GM12878 (cell line): ENCODE measurements around the gene CCDC102B. TPM values are rescaled to one million over a fixed set of nuclear protein-coding genes. Genes with fewer than 3 reads are reported as not detected.

Source experiments
- ATAC-seq: fragments of 200-7000 bp; cut with Tn5 transposase; 3 replicates; pipeline ENCODE4 v1.9.1; 2020; ENCODE audit warnings: mild to moderate bottlenecking, moderate library complexity
- Bru-seq: library from RNA; stranded (reverse); fragments of 400-500 nt; gene quantifications from one replicate; lab custom pipeline; 2021; lab: Mats Ljungman, UMichigan
- BruChase-seq, 2 experiments: library from RNA; stranded (reverse); fragments of 400-500 nt; gene quantifications; one replicate each; lab custom pipeline; 2021; lab: Mats Ljungman, UMichigan
- BruUV-seq: library from RNA; stranded (reverse); fragments of 400-500 nt; replicated peaks from 2 replicates; lab custom pipeline; 2021; lab: Mats Ljungman, UMichigan
- CTCF ChIA-PET: fragments of 300-600 bp; sonication (Branson Sonifier 250); formaldehyde crosslinking; extraction: SDS; loops from one replicate; lab custom pipeline; 2021; ENCODE audit warnings: inconsistent platforms; lab: Yijun Ruan, JAX
- POLR2A ChIA-PET: fragments of 350-600 bp; formaldehyde crosslinking; extraction: SDS; loops from one replicate; lab custom pipeline; 2021; ENCODE audit warnings: inconsistent platforms; lab: Charles Lee
- RAD21 ChIA-PET: fragments of 300-600 bp; sonication (Branson Sonifier 250); formaldehyde crosslinking; loops from one replicate; lab custom pipeline; 2023; ENCODE audit warnings: antibody characterized with exemption; ENCODE audit not compliant: unreplicated experiment; lab: Charles Lee
- SMC1A ChIA-PET: fragments of 300-600 bp; sonication (Branson Sonifier 250); formaldehyde crosslinking; loops from one replicate; lab custom pipeline; 2023; ENCODE audit not compliant: unreplicated experiment, uncharacterized antibody; lab: Charles Lee
- DNase-seq: peaks from one replicate; pipeline ENCODE4 v3.0.0-alpha.2; 2011; ENCODE audit warnings: low read depth, low spot score
- FAIRE-seq: peaks from 3 replicates; lab custom pipeline; 2011; peaks lifted over from hg19 to GRCh38; lab: Jason Lieb, UNC
- H2AFZ ChIP-seq: 2 replicates; pipeline ENCODE4 v1.6.0; 2011; ENCODE audit warnings: low read depth, low read length, control low read depth; ENCODE audit not compliant: control insufficient read depth
- H3K27ac ChIP-seq: 2 replicates; pipeline ENCODE4 v1.5.1; 2011; ENCODE audit warnings: control low read depth; ENCODE audit not compliant: control insufficient read depth, insufficient read depth
- H3K27me3 ChIP-seq, 2 experiments: replicated peaks in 1 of 2; 2 replicates each; pipeline versions ENCODE4 v1.6.0 to v1.6.1; 2011; ENCODE audit warnings: low read length in 1 of 2; ENCODE audit not compliant: control insufficient read depth in 2 of 2, insufficient read depth in 2 of 2
- H3K36me3 ChIP-seq, 2 experiments: 2 replicates each; pipeline ENCODE4 v1.5.1; 2011; ENCODE audit warnings: low read length in 1 of 2; ENCODE audit not compliant: control insufficient read depth in 2 of 2, insufficient read depth in 2 of 2
- H3K4me1 ChIP-seq: 2 replicates; pipeline ENCODE4 v1.6.1; 2011; ENCODE audit warnings: mild to moderate bottlenecking, low read length, moderate library complexity, mixed read lengths; ENCODE audit not compliant: control insufficient read depth, insufficient read depth
- H3K4me2 ChIP-seq: 2 replicates; pipeline ENCODE4 v1.6.0; 2011; ENCODE audit warnings: control low read depth; ENCODE audit not compliant: control insufficient read depth, insufficient read depth
- H3K4me3 ChIP-seq: fragments of 200-600 bp; sonication (generic); 2 replicates; pipeline ENCODE4 v1.5.1; 2016
- H3K79me2 ChIP-seq: 2 replicates; pipeline ENCODE4 v1.6.0; 2011; ENCODE audit warnings: low read length; ENCODE audit not compliant: control insufficient read depth, insufficient read depth
- H3K9ac ChIP-seq: 2 replicates; pipeline ENCODE4 v1.8.0; 2011; ENCODE audit warnings: low read length, control low read depth, mixed read lengths; ENCODE audit not compliant: control insufficient read depth, insufficient read depth
- H3K9me3 ChIP-seq: replicated peaks from 3 replicates; pipeline ENCODE4 v1.5.1; 2011; ENCODE audit warnings: mild to moderate bottlenecking, low read length; ENCODE audit not compliant: control insufficient read depth, insufficient read depth
- H4K20me1 ChIP-seq: 2 replicates; pipeline ENCODE4 v1.6.0; 2011; ENCODE audit not compliant: control insufficient read depth, insufficient read depth
- DPF2 ChIP-seq: fragments of 450-650 bp; IDR thresholded peaks from 2 replicates; pipeline ENCODE4 v1.6.1; 2017; ENCODE audit warnings: mild to moderate bottlenecking
- JUNB ChIP-seq: IDR thresholded peaks from 2 replicates; pipeline ENCODE4 v1.6.1; 2016; ENCODE audit warnings: antibody characterized with exemption, mild to moderate bottlenecking
- KDM1A ChIP-seq: fragments of 200-600 bp; sonication (generic); IDR thresholded peaks from 2 replicates; pipeline ENCODE4 v1.6.1; 2016; ENCODE audit warnings: borderline replicate concordance
- LARP7 ChIP-seq: fragments of 450-650 bp; IDR thresholded peaks from 2 replicates; pipeline ENCODE4 v1.6.1; 2017; ENCODE audit warnings: mild to moderate bottlenecking
- MYB ChIP-seq: fragments of 150-350 bp; IDR thresholded peaks from 2 replicates; pipeline ENCODE4 v1.6.1; 2014; ENCODE audit warnings: mild to moderate bottlenecking, low read depth, low read length, borderline replicate concordance
- NBN ChIP-seq: fragments of 450-650 bp; IDR thresholded peaks from 2 replicates; pipeline ENCODE4 v1.6.1; 2016
- SMARCA5 ChIP-seq: fragments of 450-650 bp; IDR thresholded peaks from 2 replicates; pipeline ENCODE4 v1.6.1; 2017; ENCODE audit warnings: mild to moderate bottlenecking
- SREBF2 ChIP-seq: IDR thresholded peaks from 2 replicates; pipeline ENCODE4 v1.6.1; 2012; ENCODE audit warnings: mild to moderate bottlenecking, low read length
- ZNF274 ChIP-seq: IDR thresholded peaks from one replicate; pipeline ENCODE4 v1.8.0; 2011; ENCODE audit not compliant: insufficient read length, insufficient read depth
- ZNF384 ChIP-seq: IDR thresholded peaks from 2 replicates; pipeline ENCODE4 v1.6.1; 2012; ENCODE audit warnings: low read depth, mild to moderate bottlenecking, low read length, improper control_type of control experiment, borderline replicate concordance
- ZSCAN29 ChIP-seq: fragments of 450-650 bp; IDR thresholded peaks from 2 replicates; pipeline ENCODE4 v1.6.1; 2017; ENCODE audit warnings: mild to moderate bottlenecking, moderate library complexity
- WGBS: methylation state at CpG from one replicate; pipeline ENCODE4 v1.1.6; 2016; ENCODE audit warnings: low lambda C conversion rate; ENCODE audit not compliant: insufficient replicate concordance, insufficient coverage; ENCODE audit errors: missing lambda C conversion rate; 5-methylcytosine and 5-hydroxymethylcytosine counted together
- in situ Hi-C: fragments of 300-500 bp; cut with MboI; formaldehyde crosslinking; loops from 9 replicates; pipeline ENCODE4 v1.14.3; 2018; ENCODE audit warnings: mixed read lengths
- intact Hi-C: fragments of 100-400 bp; cut with micrococcal nuclease; formaldehyde crosslinking; loops from one replicate; pipeline ENCODE4 v1.14.2; 2022; ENCODE audit not compliant: unreplicated experiment
- long read RNA-seq, 2 experiments: library from polyadenylated mRNA; unstranded; transcript quantifications; one replicate each; pipeline ENCODE4 v2.0.0, GENCODE V29; 2019 to 2020
- polyA minus RNA-seq, 3 experiments: library from RNA; depleted of rRNA, polyadenylated mRNA; stranded (reverse); fragments of >200 nt; gene quantifications; 2 replicates each; pipeline ENCODE4 v1.2.3, GENCODE V29; 2011
- polyA plus RNA-seq, 11 experiments: library from polyadenylated mRNA; depleted of rRNA in 4 of 11; unstranded in 6 of 11; stranded (reverse) in 5 of 11; fragments of >200 nt; fragmentation: Nextera tagmentation in 4 of 11; fragmentation: Illumina TruSeq in 1 of 11; extraction: Ambion mirVana in 4 of 11; extraction: Trizol in 1 of 11; gene quantifications; 1 replicate in 1 of 11; 2 replicates in 10 of 11; pipeline versions ENCODE4 v1.2.1 to v1.2.3, GENCODE V29; 2011 to 2016; ENCODE audit warnings: inconsistent platforms in 2 of 11, missing spikeins in 2 of 11, low read depth in 1 of 11
- total RNA-seq, 4 experiments: library from RNA; depleted of rRNA in 3 of 4; stranded (reverse); fragments of >200 nt in 3 of 4; fragmentation: Illumina TruSeq in 1 of 4; extraction: Trizol in 1 of 4; gene quantifications; 2 replicates each; pipeline versions ENCODE4 v1.2.1 to v1.2.3, GENCODE V29; 2013 to 2021
- TF ChIP-seq, protein P1 (sequence below): fragments of 450-650 bp; IDR thresholded peaks from 2 replicates; pipeline ENCODE4 v1.6.1; 2017; ENCODE audit warnings: low read depth, mild to moderate bottlenecking, moderate library complexity
- TF ChIP-seq, protein P2 (sequence below): fragments of 450-650 bp; conservative IDR thresholded peaks from 2 replicates; pipeline ENCODE4 v1.6.1; 2017; ENCODE audit warnings: mild to moderate bottlenecking, moderate library complexity
- TF ChIP-seq, protein P3 (sequence below), 3 experiments: IDR thresholded peaks in 2 of 3; conservative IDR thresholded peaks in 1 of 3; 2 replicates each; pipeline ENCODE4 v1.5.1; 2011; ENCODE audit warnings: low read depth in 3 of 3, low read length in 3 of 3, mild to moderate bottlenecking in 3 of 3, control low read depth in 2 of 3, moderate library complexity in 2 of 3, inconsistent platforms in 1 of 3, mixed read lengths in 1 of 3; ENCODE audit not compliant: control insufficient read depth in 2 of 3, insufficient read depth in 1 of 3; ENCODE audit errors: extremely low read depth in 1 of 3

The CCDC102B gene
- total RNA-seq (2013; cell fraction: nucleolus; rRNA removed): 41.3 and 48.6 TPM in 2 replicates
- total RNA-seq (2014; rRNA removed) (3.4 and 4.7 TPM in 2 replicates), total RNA-seq (2014; rRNA removed; fragmentation: Illumina TruSeq; extraction: Trizol) (3.5 and 3.7 TPM in 2 replicates), total RNA-seq (2021) (2.7 and 2.8 TPM in 2 replicates), polyA plus RNA-seq (2011; rRNA removed) (4.6 and 7.3 TPM in 2 replicates), polyA plus RNA-seq (2014; fragmentation: Illumina TruSeq; extraction: Trizol) (3.2 and 6.4 TPM in 2 replicates), polyA plus RNA-seq (2014; fragmentation: Nextera tagmentation; extraction: Ambion mirVana) (1 to 10 TPM; 3.5 to 3.6 TPM), polyA plus RNA-seq (2014; rRNA removed) (2.7 and 3.9 TPM in 2 replicates), polyA plus RNA-seq (2016; fragmentation: Nextera tagmentation; extraction: Ambion mirVana) (1 to 10 TPM; 2.9 to 3.1 TPM), polyA minus RNA-seq (2011; rRNA and poly(A)+ RNA removed) (8.8 and 9.1 TPM in 2 replicates), Bru-seq, nascent RNA (percentile 36 among the genes with signal in this experiment), BruChase-seq, experiment 1, labeled RNA remaining after a 6-hour chase (percentile 29 among the genes with signal in this experiment), BruChase-seq, experiment 2, labeled RNA remaining after a 2-hour chase (percentile 35 among the genes with signal in this experiment)
- polyA plus RNA-seq (2011; ENCODE audit: low read depth): 2.5 TPM
- 2.0 and 2.5 TPM in 2 replicates for polyA plus RNA-seq (2011; cell fraction: cytosol; rRNA removed)
- polyA plus RNA-seq (2011; cell fraction: nucleus; rRNA removed): 3.5 and 4.2 TPM in 2 replicates
- polyA plus RNA-seq (2012): 2.9 and 3.4 TPM in 2 replicates
- 0.94 and 2.6 TPM in 2 replicates for polyA minus RNA-seq (2011; cell fraction: cytosol; rRNA and poly(A)+ RNA removed)
- 10.2 and 18.6 TPM in 2 replicates for polyA minus RNA-seq (2011; cell fraction: nucleus; rRNA and poly(A)+ RNA removed)
- long read RNA-seq, experiment 1, partial matches to known transcripts: 0 of 1 reads
- long read RNA-seq, experiment 1, other reads (novel, unspliced or antisense): 1 of 1 reads
- long read RNA-seq, experiment 2, partial matches to known transcripts: 0 of 12 reads
- long read RNA-seq, experiment 2, other reads (novel, unspliced or antisense): 9 of 12 reads

DNA sequence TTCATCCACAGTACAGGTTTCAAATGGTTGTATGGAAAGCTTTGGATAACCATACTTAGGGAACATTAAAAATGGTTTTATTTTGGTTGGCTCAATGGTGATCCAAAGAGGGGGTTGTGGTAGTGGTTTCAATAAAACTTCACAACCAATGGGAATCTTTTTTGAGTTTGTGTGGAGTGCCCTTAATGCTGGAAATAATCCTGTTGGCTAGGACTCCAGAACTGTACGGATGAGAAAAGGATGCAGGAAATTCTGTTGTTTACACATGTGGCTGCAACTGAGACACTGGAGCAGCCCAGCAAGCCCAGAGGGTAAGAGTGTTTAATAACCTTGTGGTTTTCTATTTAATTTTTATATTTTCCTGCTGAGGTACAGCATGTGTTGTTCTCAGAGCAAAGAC lies at the start of gene CCDC102B:
CCDC102B (plus strand) TSS at position 210 of the 400 bp plus-strand sequence. CDS start 38,684 bp downstream, outside the sequence.
- Histone ChIP-seq H3K4me1 (no peaks in the 10 kb centered on the region), H3K9ac (no peak within 1 kb of the TSS), H2AFZ (no peak within 1 kb of the TSS), H4K20me1 (no peaks in the 10 kb centered on the region), H3K4me3 (no peak within 1 kb of the TSS), H3K9me3 (no peaks in the 10 kb centered on the region), H3K4me2 (no peak within 1 kb of the TSS), H3K79me2 (no peaks in the 10 kb centered on the region), H3K36me3 (no peaks in the 10 kb centered on the region), H3K27me3 (no peaks in the 10 kb centered on the region), H3K27ac (no peak within 1 kb of the TSS)
- WGBS: 0% methylated on average over 1 of the region's 1 CpG
- FAIRE-seq (no peak), ATAC-seq (no peak), DNase-seq (no peak)
- RAD21 ChIA-PET: no interaction called here
- SMC1A ChIA-PET: no interaction called here
- in situ Hi-C loops: no loop called here
- POLR2A ChIA-PET: interaction anchor here (0.7 kb wide), 1 partner anchor 1159 kb away, joined by 5 read pairs; no protein-coding TSS in a partner anchor
- intact Hi-C loops: no loop called here
- CTCF ChIA-PET: no interaction called here
- BruUV-seq: no TSS peak
- TF ChIP-seq JUNB: no peak
- no peak for TF ChIP-seq ZNF384
- TF ChIP-seq, protein P1, sequence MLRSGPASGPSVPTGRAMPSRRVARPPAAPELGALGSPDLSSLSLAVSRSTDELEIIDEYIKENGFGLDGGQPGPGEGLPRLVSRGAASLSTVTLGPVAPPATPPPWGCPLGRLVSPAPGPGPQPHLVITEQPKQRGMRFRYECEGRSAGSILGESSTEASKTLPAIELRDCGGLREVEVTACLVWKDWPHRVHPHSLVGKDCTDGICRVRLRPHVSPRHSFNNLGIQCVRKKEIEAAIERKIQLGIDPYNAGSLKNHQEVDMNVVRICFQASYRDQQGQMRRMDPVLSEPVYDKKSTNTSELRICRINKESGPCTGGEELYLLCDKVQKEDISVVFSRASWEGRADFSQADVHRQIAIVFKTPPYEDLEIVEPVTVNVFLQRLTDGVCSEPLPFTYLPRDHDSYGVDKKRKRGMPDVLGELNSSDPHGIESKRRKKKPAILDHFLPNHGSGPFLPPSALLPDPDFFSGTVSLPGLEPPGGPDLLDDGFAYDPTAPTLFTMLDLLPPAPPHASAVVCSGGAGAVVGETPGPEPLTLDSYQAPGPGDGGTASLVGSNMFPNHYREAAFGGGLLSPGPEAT: no peak
- TF ChIP-seq SMARCA5: no peak
- no peak for TF ChIP-seq MYB
- TF ChIP-seq ZSCAN29: no peak
- no peak for TF ChIP-seq ZNF274
- no peak for TF ChIP-seq LARP7
- TF ChIP-seq SREBF2: no peak
- TF ChIP-seq DPF2: no peak
- no peak for TF ChIP-seq NBN
- TF ChIP-seq, protein P2, sequence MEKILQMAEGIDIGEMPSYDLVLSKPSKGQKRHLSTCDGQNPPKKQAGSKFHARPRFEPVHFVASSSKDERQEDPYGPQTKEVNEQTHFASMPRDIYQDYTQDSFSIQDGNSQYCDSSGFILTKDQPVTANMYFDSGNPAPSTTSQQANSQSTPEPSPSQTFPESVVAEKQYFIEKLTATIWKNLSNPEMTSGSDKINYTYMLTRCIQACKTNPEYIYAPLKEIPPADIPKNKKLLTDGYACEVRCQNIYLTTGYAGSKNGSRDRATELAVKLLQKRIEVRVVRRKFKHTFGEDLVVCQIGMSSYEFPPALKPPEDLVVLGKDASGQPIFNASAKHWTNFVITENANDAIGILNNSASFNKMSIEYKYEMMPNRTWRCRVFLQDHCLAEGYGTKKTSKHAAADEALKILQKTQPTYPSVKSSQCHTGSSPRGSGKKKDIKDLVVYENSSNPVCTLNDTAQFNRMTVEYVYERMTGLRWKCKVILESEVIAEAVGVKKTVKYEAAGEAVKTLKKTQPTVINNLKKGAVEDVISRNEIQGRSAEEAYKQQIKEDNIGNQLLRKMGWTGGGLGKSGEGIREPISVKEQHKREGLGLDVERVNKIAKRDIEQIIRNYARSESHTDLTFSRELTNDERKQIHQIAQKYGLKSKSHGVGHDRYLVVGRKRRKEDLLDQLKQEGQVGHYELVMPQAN: no peak
- no peak for TF ChIP-seq KDM1A
- TF ChIP-seq, protein P3, sequence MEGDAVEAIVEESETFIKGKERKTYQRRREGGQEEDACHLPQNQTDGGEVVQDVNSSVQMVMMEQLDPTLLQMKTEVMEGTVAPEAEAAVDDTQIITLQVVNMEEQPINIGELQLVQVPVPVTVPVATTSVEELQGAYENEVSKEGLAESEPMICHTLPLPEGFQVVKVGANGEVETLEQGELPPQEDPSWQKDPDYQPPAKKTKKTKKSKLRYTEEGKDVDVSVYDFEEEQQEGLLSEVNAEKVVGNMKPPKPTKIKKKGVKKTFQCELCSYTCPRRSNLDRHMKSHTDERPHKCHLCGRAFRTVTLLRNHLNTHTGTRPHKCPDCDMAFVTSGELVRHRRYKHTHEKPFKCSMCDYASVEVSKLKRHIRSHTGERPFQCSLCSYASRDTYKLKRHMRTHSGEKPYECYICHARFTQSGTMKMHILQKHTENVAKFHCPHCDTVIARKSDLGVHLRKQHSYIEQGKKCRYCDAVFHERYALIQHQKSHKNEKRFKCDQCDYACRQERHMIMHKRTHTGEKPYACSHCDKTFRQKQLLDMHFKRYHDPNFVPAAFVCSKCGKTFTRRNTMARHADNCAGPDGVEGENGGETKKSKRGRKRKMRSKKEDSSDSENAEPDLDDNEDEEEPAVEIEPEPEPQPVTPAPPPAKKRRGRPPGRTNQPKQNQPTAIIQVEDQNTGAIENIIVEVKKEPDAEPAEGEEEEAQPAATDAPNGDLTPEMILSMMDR (IDR thresholded peaks at IDR 0.05 in 2 of 3, conservative IDR thresholded peaks at IDR 0.05 in 1 of 3; ENCODE audit: control insufficient read depth in 2 of 3, extremely low read depth in 1 of 3, insufficient read depth in 1 of 3, low read depth in 3 of 3, low read length in 3 of 3): no peak
